Stimulated activated naive CD8-positive, alpha-beta T cell treated with anti-CD3 and anti-CD28 coated beads, Interleukin-15, amount 100 ng/mL, for 72 hours (primary cell): ENCODE results near the gene HDHD3.
A peak's percentile ranks its signal among the peaks of the same experiment; 100 is the strongest.
"Not testable (repeated sequence)": the region's sequence is repeated elsewhere in the genome, so short reads cannot be mapped to it uniquely, and the experiment has no call there.

Experiments
- ATAC-seq: fragments of 150-1000 bp; cut with Tn5 transposase; 2 replicates; pipeline ENCODE4 v1.10.0; 2021; ENCODE audit warnings: mild to moderate bottlenecking, moderate library complexity
- DNase-seq, 2 donors: peaks; one replicate each; pipeline ENCODE4 v3.0.0; 2021 to 2022
- H3K27ac Mint-ChIP-seq, 2 donors: one replicate each; pipeline ENCODE4 v1.8.0; 2022; ENCODE audit warnings: mild to moderate bottlenecking in 2 of 2, mixed read lengths in 2 of 2, moderate library complexity in 2 of 2
- H3K27me3 Mint-ChIP-seq: one replicate; pipeline ENCODE4 v1.8.0; 2022; ENCODE audit warnings: mixed read lengths
- H3K4me1 Mint-ChIP-seq: one replicate; pipeline ENCODE4 v1.8.0; 2022; ENCODE audit warnings: mild to moderate bottlenecking, mixed read lengths
- H3K4me3 Mint-ChIP-seq, 2 donors: one replicate each; pipeline ENCODE4 v1.8.0; 2022; ENCODE audit warnings: mild to moderate bottlenecking in 2 of 2, mixed read lengths in 2 of 2, moderate library complexity in 1 of 2
- H3K9me3 Mint-ChIP-seq, 2 donors: one replicate each; pipeline ENCODE4 v1.8.0; 2022; ENCODE audit warnings: mixed read lengths in 2 of 2

Gene HDHD3, protein sequence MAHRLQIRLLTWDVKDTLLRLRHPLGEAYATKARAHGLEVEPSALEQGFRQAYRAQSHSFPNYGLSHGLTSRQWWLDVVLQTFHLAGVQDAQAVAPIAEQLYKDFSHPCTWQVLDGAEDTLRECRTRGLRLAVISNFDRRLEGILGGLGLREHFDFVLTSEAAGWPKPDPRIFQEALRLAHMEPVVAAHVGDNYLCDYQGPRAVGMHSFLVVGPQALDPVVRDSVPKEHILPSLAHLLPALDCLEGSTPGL

DNA sequence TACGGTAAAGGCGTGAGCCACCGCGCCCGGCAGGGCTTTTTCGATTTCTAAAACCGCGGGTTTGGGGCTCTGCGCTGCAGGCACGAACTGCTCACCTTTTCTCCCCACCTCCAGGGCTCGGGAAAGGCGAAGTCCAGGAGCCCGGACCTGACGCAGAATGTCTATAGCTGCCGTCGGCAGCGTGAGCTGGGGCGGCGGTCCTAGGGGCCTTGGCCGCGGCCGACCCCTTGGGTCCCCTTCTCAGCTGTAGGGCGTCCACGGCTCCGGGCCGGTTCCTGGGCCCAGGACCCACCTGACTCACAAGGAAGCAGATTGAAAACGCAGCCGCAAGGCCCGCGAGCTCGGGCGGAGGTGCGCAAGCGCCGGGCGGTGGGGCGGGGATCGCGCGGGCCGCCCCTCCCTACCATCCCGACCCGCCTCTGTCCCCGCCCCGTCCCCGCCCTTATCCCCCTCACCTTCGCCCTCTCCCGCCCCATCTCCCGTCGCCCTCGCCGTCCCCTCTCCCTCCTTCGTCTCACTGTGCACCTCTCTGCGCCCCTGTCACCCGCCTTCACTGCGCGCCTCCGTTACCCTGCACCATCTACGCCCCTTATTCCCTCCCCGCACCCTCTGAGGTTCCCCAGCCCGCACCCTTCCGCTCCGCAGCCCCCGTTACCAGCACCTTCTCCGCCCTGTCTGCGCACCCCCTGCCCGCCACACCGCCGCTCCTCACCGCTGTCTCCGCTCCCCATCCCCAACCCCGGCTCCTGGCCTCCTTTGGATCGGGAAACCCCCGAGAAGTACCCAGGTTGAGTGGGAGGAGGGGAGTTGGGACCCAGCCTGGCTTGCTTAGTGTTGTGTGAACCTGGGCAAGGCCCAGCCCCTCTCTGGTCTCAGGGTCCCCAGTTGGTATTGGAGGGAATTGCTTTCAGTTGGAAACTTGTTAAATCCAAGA, at the start of gene HDHD3:
Gene HDHD3, minus strand, starts transcription at position 353 of the 934 bp plus-strand sequence. CDS start 2,632 bp downstream, outside the sequence.
- peak; percentile 84 to 85 for DNase-seq
- peak; percentile 92 for ATAC-seq
- H3K4me3 Mint-ChIP-seq = peak within 1 kb of the TSS; percentile 76 to 87
- H3K9me3 Mint-ChIP-seq = no peaks in the 10 kb centered on the region
- H3K4me1 Mint-ChIP-seq = peaks cover 14% of the 10 kb centered on the region
- peak within 1 kb of the TSS; percentile 74 to 94 for H3K27ac Mint-ChIP-seq
- no peaks in the 10 kb centered on the region for H3K27me3 Mint-ChIP-seq

DNA sequence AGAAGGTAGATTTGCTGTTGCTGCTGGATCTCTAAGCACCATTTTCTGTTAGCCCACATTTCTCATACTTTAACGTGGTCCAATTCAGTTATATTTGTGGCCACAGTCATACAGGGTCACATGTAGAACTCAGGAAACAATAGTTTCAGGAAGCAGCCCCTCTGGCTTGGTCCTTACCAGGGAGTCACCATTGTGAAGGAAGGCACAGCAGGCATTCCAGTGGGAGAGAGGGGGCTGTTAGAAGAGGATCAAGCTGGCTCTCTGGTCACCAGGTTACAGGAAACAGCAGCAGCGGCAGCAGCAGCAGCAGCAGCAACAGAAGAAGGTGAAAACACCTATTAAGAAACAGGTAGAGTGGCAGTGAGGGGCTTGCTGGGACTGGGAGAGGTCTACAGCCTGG, 48.3 kb upstream of the HDHD3 start:
- no peaks in the 10 kb centered on the region for H3K4me1 Mint-ChIP-seq

DNA sequence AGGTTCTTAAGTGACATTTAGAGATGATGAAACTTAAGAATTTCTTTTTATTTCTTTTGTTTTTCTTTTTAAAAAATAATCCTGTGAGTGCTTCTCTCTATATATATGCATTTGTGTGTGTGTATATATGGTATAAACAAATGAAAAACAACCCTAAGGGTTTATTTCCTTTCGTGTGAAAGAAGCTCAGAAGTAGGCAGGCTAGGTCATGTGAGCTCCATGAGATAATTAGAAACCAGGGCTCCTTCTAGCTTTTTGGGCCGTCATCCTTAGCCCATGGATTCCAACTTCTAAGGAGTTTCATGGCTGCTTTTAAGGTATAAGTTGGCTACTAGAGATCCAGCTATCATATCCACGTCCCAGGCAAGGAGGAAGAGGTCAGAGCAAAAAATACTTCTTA, 44.9 kb upstream of the HDHD3 start:
- H3K9me3 Mint-ChIP-seq = no peaks in the 10 kb centered on the region
- H3K4me1 Mint-ChIP-seq = no peaks in the 10 kb centered on the region
- H3K4me3 Mint-ChIP-seq = no peak overlapping the region
- peaks cover 17% of the 10 kb centered on the region for H3K27me3 Mint-ChIP-seq
- no peak overlapping the region for H3K27ac Mint-ChIP-seq
- no peak for ATAC-seq
- DNase-seq = no peak

More for the DNA sequence above, 48.3 kb upstream of the HDHD3 start:
- ATAC-seq = no peak
- Mint-ChIP-seq H3K27me3 (peaks cover 17% of the 10 kb centered on the region), H3K27ac (peak overlapping the region; percentile 3 to 22), H3K9me3 (no peaks in the 10 kb centered on the region), H3K4me3 (no peak overlapping the region)
- DNase-seq = no peak

DNA sequence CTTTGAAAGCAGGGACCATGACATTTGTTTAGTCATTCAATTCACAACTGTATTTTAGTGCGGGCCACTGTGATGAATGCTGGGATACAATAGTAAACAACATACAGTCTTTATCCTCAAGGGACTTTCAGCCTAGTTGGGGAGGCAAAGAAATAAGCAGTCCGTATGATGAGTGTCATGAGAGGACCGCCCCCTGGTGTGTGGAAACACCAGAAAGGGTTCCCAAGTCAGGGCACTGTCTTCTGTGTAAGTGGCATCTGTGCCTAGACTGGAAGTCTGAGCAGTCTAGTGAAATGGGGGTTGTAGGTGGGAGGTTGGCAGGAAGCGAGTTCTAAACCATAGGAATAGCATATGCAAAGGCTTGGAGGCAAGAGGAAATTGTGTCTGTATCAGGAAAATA, 40.6 kb upstream of the HDHD3 start:
- no peaks in the 10 kb centered on the region for H3K4me1 Mint-ChIP-seq
- DNase-seq (no peak), ATAC-seq (no peak)
- H3K27me3 Mint-ChIP-seq = no peaks in the 10 kb centered on the region
- H3K9me3 Mint-ChIP-seq = no peaks in the 10 kb centered on the region
- no peak overlapping the region for H3K4me3 Mint-ChIP-seq
- H3K27ac Mint-ChIP-seq = no peak overlapping the region

DNA sequence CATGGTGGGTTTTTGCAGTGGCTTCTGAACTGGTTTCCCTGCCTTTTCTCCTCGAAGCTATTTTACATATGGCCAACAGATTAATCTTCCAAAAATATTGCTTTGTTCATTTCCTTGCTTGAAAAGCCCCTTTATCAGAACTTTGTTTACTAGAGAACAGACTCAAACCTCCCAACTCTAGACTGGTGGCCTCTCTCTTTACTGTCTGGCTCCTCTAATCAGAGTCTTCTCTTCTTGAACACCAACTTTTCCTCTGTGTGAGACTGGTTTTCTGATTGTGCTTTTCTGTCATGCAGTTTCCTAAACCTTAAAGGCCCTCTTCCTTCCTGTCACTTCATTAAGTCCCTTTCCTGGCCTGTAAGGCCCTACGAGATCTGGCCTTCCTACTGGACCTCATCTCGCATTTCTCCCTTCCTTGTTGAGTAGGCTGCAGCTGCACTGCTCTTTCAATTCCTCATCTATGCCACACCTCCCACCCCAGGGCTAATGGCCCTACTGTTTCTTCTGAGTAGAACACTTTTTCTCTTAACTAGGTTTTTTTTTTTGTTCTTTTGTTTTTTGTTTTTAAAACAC, 39.4 kb upstream of the HDHD3 start:
- Mint-ChIP-seq H3K9me3 (no peaks in the 10 kb centered on the region), H3K27me3 (no peaks in the 10 kb centered on the region), H3K4me1 (no peaks in the 10 kb centered on the region), H3K4me3 (no peak overlapping the region), H3K27ac (no peak overlapping the region)
- no peak for DNase-seq
- no peak for ATAC-seq

DNA sequence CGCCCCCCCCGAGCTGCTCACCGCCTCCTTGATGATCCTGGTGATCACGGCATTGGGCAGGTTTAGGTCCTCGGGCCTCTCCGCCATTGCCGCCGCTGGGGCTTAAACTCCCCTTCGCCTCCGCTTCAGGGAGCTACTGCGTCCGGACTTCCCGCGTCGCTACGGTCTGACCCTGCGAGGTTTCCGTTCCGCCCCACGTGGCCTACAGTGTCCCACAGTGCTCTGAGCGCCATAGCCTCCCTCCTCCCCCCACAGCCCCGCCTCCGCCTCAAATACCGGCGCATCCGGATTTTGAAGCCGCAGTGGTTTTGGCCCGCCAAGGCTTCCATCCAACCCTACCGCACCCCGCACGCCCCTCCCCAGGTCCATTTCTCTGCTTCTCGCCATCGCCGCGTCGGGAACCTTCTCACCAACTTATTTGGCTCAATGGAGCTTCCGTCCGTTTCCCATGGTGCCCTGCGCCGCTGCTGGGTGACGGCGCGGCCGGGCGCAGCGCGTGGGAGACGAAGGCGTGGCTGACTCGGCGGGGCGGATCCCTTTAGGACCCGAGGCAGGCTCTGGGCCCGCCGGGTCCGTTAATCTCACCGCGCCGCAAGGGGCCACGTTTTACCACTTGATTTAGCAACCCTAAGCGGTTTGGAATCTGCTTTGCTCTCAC, 33.5 kb upstream of the HDHD3 start, which contains the start of the genes C9orf43 and POLE3:
Gene C9orf43, plus strand, starts transcription at position 541 of the 658 bp plus-strand sequence. CDS start 2,747 bp downstream, outside the sequence.
Gene POLE3, minus strand, starts transcription at position 469 of the 658 bp plus-strand sequence. Its CDS starts 382 bp downstream, at position 87.
- Mint-ChIP-seq H3K27ac (peak within 1 kb of the TSS; percentile 99 to 100), H3K4me1 (peaks cover 30% of the 10 kb centered on the region), H3K27me3 (no peaks in the 10 kb centered on the region), H3K4me3 (peak within 1 kb of the TSS; percentile 93 to 100), H3K9me3 (no peaks in the 10 kb centered on the region)
- ATAC-seq = peak; percentile 97
- peak; percentile 96 to 97 for DNase-seq

DNA sequence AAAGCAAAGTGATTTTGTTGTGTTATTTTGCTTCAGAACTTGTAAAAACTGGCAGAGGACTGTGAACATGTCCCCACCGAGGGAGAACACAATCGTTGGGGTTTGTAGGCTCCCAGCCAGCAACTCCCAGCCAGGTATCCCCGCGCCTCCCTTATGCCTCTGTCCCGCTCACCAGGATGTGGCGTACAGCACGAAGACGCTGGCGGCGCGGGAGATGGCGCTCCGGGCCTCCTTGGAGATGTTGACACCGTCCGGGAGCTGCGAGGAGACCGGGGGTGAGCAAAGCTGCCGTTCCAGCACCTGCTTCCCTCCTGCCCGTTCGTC, 33.1 kb upstream of the HDHD3 start:
- DNase-seq (no peak), ATAC-seq (peak; percentile 23)
- H3K9me3 Mint-ChIP-seq = no peaks in the 10 kb centered on the region
- peak overlapping the region; percentile 99 to 100 for H3K27ac Mint-ChIP-seq
- H3K27me3 Mint-ChIP-seq = no peaks in the 10 kb centered on the region
- peak overlapping the region; percentile 93 to 100 for H3K4me3 Mint-ChIP-seq
- peaks cover 30% of the 10 kb centered on the region for H3K4me1 Mint-ChIP-seq

DNA sequence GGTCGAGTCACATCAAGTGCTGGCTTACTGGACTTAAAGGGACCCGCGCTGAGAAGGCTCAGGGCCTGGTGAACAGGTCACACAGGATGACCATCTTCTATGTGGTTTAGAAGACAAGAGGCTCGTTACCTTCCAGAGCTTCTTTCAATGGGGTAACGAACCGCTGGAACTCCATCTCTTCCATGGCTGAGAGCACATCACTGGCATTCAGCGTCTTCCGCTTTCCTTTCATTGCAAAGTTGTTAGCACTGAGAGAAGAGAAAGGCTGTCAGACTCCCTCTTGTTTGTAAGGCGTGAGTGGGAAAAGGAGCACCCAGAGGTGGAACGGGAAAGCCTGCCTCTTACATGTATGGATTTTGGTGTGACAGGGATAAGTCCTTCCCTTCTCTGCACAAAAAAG, 32.7 kb upstream of the HDHD3 start:
- Mint-ChIP-seq H3K9me3 (no peaks in the 10 kb centered on the region), H3K4me3 (peak overlapping the region; percentile 93 to 100), H3K4me1 (peaks cover 30% of the 10 kb centered on the region), H3K27me3 (no peaks in the 10 kb centered on the region), H3K27ac (peak overlapping the region; percentile 99 to 100)
- no peak for DNase-seq
- no peak for ATAC-seq

DNA sequence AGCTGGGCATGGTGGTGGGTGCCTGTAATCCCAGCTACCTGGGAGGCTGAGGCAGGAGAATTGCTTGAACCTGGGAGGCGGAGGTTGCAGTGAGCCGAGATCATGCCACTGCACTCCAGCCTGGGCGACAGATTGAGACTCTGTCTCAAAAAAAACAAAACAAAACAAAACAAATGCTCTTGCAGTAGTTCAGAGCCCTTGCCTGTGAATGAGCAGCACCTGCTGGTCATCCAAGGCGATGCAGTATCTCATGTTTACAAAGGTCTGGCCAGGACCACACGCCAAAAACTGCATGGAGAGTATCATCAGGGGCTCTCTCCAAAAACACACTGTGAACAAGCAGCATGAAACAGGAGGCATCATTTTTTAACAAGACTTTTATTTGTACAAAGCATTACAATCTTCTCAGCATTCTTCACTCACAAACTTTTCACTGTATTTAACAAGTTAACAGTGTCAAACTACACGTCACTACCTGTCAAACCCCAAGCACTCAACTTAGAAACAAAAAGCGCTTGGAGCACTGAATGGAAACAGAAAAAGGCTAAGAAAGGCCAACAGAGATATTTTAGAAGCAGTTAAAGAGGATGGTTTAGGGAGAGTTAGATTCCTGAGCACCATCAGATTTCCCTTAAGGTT, 30.2 kb upstream of the HDHD3 start:
- not testable (repeated sequence) for H3K9me3 Mint-ChIP-seq, H3K27me3 Mint-ChIP-seq
- H3K27ac Mint-ChIP-seq = peak overlapping the region; percentile 2 to 44
- H3K4me1 Mint-ChIP-seq = peaks cover 31% of the 10 kb centered on the region
- H3K4me3 Mint-ChIP-seq = peak overlapping the region; percentile 27 to 48
- DNase-seq = peak; percentile 45 to 66
- peak; percentile 24 for ATAC-seq

DNA sequence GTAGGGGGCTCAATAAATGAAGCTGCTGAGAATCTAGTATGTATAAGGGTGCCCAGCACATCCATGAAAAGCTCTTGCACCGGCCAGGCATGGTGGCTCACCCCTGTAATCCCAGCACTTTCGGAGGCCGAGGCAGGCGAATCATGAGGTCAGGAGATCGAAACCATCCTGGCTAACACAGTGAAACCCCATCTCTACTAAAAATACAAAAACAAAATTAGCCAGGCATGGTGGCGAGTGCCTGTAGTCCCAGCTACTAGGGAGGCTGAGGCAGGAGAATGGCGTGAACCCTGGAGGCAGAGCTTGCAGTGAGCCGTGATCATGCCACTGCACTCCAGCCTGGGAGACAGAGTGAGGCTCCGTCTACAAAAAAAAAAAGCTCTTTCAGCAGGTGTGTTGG, 29.6 kb upstream of the HDHD3 start:
- H3K27ac Mint-ChIP-seq = peak overlapping the region; percentile 1 to 44
- H3K9me3 Mint-ChIP-seq, H3K4me3 Mint-ChIP-seq: not testable (repeated sequence)

DNA sequence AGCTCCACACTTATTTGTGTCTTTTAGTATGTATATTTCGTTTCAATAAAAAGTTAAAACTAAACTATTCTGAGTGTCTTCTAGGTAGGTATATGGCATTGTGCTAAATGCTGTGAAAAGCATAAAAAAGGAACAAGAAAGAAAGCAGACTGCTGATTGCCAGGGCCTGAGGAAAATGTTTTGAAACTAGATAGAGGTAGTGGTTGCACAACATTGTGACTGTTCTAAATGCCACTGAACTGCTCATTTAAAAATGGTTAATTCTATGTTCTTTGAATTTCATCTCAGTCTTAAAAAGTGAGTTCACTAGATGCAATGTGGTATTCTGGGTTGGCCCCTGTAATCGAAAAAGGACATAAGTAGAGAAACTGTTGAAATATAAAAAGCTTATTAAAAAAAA, 26.9 kb upstream of the HDHD3 start:
- no peak for DNase-seq
- no peak for ATAC-seq
- Mint-ChIP-seq H3K4me1 (peaks cover 45% of the 10 kb centered on the region), H3K4me3 (no peak overlapping the region), H3K9me3 (no peaks in the 10 kb centered on the region), H3K27me3 (no peaks in the 10 kb centered on the region), H3K27ac (no peak overlapping the region)

More for the DNA sequence above, 29.6 kb upstream of the HDHD3 start:
- not testable (repeated sequence) for DNase-seq, H3K27me3 Mint-ChIP-seq, ATAC-seq
- H3K4me1 Mint-ChIP-seq = peaks cover 37% of the 10 kb centered on the region

DNA sequence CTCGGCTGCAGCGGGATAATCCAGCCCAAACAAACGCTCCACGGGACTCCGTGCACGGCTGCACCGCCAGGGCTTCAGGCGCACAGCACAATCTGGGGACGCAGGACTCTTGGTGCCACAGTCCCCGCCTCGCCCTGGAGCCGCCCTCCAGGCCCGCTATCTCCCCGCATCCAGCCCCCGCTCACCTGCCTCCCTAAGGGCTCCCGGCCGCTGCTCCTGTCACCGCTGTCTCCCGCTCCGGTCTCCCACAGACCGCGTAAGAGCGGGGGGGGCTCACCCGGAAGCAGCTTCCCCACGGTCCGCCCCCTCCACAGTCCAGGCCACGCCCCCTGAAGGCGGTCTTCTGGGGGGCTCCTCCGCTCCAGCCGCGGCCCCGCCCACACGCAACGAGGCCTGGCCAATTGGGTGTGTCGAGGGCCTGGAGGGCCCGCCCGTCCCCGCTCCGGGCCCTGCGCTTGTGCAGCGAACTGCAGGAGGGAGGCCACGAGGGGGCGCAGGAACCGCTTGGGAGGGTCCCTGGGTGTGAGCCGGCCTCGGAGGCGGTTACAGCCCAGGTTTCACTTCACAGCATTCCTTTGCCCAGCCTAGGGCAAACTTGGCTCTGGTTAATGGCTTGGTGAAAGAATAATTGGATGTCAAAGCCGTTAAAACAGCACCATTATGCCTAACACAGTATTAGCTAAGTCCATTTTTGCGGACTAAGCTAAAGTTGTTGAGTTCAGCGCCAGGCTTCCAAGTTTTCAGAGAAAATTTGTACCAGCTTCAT, 24.4 kb upstream of the HDHD3 start, which contains the start of gene ALAD:
Gene ALAD, minus strand, starts transcription at position 258 of the 766 bp plus-strand sequence. CDS start 7,725 bp downstream, outside the sequence.
- H3K9me3 Mint-ChIP-seq = no peaks in the 10 kb centered on the region
- peak within 1 kb of the TSS; percentile 97 to 99 for H3K4me3 Mint-ChIP-seq
- peaks cover 25% of the 10 kb centered on the region for H3K4me1 Mint-ChIP-seq
- ATAC-seq (peak; percentile 99), DNase-seq (peak; percentile 99)
- H3K27me3 Mint-ChIP-seq = no peaks in the 10 kb centered on the region
- peak within 1 kb of the TSS; percentile 76 to 84 for H3K27ac Mint-ChIP-seq

DNA sequence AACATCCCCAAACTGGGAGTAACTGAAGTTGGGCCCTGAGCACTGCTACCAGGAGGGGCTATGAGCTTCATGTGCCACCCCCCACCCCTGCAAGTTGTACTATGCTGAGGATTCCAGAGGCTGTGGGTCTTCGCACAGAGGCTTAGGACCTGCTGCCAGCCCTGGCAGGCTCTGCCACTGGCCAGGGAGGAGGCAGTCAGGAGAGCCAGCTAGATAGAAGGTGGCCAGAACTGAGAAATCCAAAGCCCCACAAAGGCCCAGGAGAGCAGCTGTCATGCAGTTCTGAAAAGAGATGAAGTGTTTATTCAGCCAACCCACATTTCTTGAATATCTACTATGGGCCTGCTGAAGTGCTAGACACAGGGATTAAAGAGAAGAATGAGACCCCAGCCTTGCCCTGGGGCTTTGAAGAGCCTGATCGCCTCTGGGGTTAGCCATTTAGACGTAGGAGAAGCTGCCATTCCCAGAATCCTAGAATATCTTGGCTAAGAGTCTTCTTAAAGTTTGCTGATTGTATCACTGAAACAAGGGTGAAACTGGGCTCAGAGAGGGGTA, 22.9 kb upstream of the HDHD3 start:
- H3K4me1 Mint-ChIP-seq = peaks cover 25% of the 10 kb centered on the region
- peak overlapping the region; percentile 52 to 76 for H3K27ac Mint-ChIP-seq
- no peaks in the 10 kb centered on the region for H3K27me3 Mint-ChIP-seq
- DNase-seq (no peak), ATAC-seq (no peak)
- no peaks in the 10 kb centered on the region for H3K9me3 Mint-ChIP-seq
- H3K4me3 Mint-ChIP-seq = peak overlapping the region; percentile 77 to 97

DNA sequence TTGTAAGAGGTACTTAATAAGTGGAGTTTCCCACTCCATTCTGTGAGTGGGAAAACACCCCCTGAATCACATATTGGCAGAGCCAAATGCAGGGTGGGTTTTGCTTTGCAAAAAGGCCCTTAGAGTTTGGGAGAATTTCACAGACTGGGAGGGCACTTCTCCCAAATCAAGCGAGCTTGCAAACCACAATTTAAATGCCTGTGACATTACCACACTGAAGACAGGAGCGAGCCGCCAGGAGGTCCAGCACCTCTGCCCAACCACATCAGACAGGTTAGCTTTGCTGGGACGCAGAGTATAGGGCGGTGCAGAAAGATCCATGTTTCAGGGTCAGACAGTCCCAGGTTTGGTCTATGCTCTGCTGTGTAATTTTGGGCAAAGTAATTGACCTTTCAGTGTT, 22.0 kb upstream of the HDHD3 start:
- no peak for DNase-seq
- no peaks in the 10 kb centered on the region for H3K27me3 Mint-ChIP-seq
- no peak for ATAC-seq
- peaks cover 25% of the 10 kb centered on the region for H3K4me1 Mint-ChIP-seq
- no peak overlapping the region for H3K4me3 Mint-ChIP-seq
- no peak overlapping the region for H3K27ac Mint-ChIP-seq
- H3K9me3 Mint-ChIP-seq = no peaks in the 10 kb centered on the region
